ENCODE data around the gene PPARA.

The PPARA gene

DNA sequence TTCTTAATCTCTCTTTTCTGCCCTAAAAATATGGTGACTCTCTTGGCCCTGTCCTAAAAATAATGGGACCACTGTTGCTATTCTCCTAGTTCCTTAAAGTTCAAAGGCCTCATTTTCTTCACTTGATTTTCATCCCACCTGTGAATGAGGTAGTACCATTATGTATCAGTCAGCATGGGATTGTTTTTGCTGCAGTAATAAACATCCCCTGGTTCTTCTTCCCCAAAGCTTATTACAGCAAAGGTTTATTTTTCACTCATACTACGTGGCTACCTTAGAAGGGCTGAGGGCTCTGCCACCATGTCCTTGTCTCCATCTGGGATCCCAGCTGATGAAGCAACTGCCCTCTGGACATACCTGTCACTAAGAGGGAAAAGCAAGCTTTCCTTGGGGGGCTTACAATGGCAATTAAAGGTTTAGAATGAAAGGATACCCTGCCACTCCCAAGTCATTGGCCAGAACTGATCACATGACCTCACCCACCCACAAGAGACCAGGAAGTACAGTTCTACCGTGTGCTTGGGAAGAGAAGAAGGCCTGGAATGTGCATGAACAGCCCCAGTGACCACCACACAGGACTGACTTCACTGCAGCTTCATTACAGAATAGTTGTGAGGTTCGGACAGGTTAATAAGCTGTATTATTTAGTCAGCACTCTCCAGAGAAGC is 125.3 kb downstream of the PPARA start:
- no peak for DNase-seq (ENCODE audit: low spot score)

DNA sequence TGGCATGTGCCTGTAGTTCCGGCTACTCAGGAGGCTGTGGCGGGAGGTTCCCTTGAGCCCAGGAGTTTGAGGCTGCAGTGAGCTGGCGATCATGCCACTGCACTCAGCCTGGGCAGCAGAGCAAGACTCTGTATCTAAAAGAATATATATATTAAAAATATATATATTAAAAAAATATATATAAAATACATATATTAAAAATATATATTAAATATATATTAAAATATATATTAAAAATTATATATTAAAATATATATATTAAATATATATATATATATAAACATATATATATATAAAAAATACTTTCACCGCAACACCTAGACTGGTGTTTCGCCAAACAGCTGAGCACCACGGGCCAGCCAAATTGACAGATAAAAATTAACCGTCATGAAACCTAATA is 126.2 kb downstream of the PPARA start:
- DNase-seq (ENCODE audit: low spot score): no peak

DNA sequence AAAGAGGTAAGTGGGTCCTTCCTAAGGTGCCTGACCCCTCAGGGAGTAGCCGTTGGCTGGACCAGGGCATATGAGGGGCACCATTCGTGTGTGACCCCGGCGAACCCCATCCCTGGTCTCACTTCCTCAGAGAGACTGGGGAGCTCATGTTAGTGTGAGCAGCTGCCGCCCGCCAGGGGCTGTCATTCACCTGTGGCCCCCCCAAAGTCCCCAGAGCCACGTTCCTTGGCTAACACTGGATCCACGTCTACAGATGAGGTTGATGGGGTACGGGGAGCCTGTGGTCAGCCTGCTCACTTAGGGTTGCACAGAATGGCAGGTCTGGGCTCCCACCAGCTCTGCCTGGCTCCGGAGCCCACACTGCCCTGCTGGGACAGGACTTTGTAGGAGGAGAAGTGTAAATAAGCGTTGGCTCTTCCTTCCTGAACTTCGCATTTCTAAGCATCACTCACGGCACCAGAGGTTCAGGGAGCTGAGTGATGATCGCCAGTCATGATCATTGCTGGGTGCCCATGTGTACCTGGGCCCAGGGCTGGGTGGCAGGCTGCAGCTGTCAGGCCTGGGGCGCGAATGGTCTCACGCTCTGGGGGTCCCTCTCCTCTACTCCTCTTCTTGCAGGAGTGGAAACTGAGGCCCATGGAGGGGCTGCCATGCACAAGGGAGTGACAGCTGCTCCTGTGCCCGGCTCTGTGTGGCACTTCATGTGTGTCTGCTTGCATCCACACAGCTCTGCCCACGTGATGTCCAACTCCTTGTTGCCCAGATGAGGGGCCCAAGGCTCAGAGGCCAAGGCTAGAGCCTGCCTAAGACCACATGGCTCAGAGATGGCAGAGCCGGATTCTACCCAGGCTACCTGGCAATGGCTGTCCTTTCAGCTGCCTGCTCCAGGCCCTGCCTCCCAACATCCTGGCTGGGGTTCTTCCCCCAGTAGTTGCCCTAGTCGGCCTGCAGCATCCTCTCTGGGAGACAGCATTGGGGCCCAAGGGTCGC is 128.6 kb downstream of the PPARA start:
- no peak for DNase-seq (ENCODE audit: low spot score)

DNA sequence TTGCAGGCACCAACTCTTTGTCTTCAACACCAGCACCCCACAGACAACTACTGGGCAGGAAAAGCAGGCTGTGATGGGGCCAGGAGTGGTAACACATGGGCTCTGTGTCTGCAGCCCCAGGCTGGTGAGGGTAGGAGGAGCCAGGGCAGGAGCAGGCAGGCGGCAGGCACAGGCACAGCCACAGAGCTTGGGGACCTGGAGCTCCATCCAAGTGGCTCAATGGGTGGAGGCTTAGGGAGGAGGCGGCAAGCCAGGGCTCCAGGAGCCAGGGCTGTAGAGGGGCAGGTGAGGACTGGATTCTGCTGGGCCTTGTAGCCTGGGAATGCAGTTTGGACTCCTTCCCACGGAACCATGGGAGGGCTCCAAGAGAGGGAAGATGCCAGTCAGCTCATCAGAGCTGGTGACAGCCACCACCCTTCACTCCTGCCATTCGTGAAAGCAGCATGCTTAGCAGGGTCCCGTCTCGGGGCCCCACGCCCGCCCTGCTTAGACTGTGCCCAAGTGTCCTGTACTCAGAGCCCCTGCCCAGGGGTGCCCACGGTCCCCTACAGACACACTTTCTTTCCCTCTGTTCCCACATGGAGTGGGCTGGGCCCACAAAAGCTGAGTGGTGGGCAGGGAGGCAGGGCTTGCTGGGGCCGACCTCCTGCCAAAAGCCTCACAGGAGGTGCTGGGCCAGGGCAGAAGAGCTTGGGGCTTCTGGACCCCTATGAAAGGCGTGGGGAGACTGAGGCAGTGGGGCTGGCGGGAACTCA is 129.9 kb downstream of the PPARA start:
- no peak for DNase-seq (ENCODE audit: low spot score)

DNA sequence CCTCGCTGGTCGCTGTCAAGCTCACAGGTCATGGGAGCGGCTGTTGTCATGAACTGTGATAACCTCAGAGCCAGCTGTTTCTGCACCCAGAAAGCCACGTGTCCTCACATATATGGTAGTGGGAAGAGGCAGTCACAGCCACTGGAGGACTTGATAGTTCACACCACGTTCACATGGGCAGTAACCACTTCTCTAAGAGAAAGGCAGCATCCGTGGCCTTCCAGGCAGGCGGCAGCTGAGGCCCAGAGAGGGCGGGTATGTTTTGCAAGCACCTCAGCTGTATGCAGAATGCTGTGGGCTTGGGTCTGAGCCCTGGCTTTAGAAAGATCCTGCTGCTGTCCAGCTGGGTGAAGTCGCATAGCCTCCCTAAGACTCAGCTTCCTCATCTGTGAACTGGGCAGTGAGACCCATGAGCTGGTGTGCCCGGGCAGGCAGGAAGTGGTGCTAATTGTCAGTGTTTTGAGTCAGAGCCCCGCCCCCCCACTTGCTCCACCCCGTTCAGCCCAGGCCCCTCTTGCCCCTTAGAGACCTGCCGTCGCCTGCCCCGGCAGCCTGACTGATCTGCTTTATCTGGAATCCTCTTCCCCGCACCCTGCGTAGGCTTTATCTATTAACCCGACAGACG is 130.8 kb downstream of the PPARA start:
- DNase-seq (ENCODE audit: low spot score): peak; percentile 87

DNA sequence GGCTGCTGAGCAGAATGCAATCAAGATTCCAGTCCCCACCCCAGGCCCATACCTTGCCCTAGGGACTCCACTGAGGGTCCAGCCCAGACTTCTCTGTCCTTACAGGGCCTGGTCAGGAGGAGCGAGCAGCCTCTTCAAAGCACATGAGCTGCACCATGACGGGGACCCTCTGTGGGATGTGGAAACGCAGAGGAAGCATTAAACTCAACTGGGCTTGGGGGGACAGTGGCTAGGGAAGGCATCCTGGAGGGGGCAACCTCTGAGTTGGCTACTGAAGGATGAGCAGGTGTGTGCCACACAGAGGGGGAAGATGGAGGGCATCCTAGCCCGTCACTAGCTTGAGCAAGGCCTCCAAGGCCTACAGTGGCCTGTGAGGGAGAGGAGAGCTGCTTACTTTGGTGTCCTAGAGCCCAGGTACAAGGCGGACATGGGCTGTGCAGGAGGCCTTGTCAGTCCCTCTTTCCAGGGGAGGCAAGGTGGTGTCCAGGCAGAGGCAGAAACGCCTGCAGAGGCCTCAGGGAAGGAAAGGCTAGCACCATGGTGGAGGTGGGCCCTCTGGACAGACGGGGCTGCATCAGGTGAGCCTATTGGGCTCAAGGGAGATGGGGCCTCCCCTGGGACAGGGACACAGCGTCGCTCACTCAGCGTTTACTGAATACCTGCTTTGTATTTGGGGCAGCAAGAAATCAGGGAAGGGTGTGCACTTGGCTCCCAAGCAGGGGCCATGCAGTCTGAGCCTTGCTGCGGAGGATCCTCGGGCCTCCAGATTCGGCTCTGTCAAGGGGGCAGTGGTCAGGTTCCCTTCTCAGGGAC is 131.7 kb downstream of the PPARA start:
- no peak for DNase-seq (ENCODE audit: low spot score)

DNA sequence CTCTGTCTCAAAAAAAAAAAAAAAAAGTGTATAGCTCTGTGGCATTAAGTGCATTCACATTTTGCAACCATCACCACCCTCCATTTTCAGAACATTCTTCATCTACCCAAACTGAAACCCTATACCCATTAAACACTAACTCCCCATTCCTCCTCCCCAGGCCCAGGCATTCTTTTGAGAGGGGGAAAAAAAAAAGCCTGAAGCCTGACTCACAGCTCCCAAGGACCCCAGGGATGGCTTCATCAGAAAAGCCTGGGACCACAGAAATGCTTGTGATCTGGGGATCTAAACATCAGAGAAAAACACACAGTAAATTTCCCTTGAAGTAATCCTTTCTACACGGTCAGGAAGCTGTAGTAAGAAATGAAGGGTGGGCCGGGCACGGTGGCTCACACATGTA is 135.7 kb downstream of the PPARA start:
- DNase-seq (ENCODE audit: low spot score): no peak

DNA sequence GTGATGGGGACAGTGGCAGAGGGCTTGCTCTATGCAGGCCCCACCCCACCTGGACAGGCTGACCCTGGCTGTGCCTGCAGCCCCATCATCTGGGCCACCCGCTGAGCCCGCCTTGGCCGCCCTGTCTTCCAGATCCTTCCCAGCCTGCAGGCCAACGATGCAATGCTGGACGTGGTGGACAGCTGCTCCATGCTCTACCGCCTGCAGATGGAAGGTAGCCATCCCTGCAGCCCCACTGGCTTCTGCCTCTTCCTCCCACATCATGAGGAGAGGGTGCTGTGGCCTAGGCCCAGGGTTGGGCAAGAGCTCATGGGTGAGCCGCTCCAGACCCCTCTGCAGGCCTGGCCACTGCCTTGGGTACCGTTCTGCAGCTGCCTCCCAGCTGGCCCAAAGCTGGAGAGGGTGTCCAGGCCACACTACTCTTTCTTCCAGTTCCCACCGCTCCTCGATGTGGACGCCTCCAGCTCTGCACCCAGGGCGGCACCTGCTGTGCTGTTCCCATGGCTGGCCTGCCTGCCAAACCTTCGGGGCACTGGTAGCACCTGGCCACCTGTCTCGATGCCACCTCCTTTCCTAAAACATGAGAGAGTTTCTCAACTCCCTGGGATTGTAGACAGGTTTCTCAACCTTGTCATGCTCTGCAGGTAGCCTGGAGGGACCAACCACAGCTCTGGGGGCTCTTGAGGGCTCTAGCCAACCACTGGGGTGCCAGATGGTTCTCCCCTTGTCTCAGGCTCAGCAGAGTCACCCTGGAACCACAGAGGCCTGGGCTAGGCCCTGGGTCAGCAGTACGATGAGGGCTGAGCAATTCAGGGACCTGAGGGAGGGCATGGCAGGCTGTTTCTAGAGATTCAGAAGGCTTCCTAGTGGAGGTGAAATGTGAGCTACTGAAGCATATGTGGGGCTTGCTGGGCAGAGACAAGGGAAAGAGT is 136.9 kb downstream of the PPARA start:
- DNase-seq (ENCODE audit: low spot score): no peak

DNA sequence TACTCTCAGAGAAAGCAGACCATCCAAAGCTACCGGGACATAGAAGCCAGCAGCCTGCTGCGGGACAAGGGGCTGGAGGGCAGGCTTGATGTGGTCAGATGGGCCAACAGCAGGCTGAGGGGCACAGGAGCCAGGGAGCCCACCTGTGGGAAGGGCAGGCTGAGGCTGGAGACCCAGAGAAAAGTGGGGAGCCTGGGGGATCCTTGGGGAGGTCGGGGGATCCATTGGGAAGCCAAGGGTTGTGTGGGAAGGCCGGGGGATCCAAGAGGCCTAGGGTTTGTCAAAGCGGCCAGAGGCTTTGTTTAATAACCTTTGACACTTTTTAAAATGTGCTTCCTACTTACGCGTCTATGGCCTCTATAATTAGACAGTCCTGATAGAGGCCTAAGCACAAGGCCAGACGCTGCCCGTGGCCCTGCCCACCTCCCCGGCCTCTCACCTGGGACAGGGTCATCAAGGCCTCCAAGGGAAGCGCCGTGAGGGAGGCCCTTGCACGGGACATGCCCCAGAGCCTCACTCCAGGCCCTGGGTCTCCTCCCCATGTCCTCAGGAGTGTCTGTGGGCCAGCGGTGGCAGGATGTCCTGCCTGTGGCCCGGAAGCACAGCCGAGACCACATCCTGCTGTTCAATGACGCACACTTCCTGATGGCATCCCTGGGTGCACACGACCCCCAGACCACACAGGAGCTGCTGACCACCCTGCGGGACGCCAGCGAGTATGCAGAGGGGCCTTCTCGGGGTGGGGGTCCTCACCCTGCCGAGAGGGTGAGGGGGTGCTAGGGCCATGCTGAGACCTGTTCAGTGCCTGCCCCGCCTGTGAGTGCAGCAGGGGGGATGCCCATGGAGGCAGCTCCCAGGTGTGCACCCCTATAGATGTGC is 137.8 kb downstream of the PPARA start:
- no peak for DNase-seq (ENCODE audit: low spot score)

DNA sequence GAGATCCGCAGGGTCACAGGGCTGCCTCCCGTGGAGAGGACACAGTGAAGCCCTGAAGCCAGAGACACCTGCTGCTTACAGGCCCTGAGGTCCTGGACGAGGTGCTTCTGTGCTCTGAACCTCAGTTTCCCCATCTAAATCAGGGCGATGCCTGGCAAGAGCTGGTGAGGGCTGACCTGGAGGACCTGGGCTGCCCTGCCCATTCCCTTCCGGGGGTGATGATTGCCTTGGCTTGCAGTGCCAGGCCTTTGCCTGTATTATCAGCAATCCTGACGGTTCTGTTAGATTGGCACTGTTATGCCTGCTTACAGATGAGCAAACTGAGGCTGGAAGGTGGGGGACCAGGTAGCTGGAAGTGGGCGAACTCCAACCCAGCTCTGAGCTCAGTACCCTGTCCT is 138.5 kb downstream of the PPARA start:
- no peak for DNase-seq (ENCODE audit: low spot score)

DNA sequence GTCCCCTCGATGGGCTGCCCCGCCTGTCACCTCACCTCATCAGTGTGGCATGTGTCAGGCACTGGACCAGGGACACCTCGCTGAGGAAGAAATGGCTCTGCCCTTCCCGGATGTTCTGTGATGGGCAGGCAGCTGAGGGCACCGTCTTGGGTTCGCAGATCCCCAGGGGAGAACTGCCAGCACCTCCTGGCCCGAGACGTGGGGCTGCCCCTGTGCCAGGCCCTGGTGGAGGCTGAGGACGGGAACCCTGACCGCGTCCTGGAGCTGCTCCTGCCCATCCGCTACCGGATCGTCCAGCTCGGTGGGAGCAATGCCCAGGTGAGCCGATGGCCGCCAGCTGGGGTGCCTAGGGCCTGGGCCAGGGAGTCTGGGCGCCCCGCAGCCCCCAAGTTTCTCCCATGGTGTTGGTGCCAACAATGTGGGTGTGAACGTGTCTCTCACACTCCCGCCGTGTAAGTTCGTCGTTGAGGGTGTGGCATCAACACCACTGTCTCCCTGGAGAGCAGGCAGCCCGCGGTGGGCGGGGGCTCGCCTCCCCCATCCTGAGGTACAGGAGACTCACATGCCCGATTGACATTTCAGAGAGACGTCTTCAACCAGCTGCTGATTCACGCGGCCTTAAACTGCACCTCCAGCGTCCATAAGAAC is 139.0 kb downstream of the PPARA start:
- no peak for DNase-seq (ENCODE audit: low spot score)

DNA sequence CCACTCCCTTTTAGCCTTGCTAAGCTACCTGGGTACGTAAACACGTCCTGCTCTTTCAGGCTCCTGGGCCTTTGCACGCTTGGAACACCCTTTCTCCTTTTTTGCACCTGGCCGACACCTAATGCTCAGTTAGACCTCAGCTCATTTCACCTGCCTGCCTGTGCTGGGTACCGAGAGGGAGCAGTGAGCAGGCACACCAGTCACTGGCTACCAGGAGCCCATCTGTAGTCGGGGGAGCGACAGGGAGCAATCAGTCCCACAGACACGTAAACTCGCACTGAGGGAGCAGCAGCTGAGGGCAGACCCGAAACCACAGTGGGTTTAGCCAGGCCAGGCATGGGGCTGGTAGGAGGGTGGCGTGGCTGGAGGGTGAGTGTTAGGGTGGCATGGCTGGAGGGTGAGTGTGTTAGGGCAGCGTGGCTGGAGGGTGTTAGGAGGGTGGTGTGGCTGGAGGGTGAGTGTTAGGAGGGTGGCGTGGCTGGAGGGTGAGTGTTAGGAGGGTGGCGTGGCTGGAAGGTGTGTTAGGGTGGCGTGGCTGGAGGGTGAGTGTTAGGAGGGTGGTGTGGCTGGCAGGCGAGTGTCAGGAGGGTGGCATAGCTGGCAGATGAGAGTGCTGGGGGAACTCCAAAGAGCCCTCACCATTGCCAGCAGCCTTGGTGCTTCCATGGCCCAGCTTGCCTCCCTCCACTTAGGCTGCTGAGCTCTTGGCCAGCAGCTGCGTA is 140.0 kb downstream of the PPARA start:
- DNase-seq (ENCODE audit: low spot score): no peak

DNA sequence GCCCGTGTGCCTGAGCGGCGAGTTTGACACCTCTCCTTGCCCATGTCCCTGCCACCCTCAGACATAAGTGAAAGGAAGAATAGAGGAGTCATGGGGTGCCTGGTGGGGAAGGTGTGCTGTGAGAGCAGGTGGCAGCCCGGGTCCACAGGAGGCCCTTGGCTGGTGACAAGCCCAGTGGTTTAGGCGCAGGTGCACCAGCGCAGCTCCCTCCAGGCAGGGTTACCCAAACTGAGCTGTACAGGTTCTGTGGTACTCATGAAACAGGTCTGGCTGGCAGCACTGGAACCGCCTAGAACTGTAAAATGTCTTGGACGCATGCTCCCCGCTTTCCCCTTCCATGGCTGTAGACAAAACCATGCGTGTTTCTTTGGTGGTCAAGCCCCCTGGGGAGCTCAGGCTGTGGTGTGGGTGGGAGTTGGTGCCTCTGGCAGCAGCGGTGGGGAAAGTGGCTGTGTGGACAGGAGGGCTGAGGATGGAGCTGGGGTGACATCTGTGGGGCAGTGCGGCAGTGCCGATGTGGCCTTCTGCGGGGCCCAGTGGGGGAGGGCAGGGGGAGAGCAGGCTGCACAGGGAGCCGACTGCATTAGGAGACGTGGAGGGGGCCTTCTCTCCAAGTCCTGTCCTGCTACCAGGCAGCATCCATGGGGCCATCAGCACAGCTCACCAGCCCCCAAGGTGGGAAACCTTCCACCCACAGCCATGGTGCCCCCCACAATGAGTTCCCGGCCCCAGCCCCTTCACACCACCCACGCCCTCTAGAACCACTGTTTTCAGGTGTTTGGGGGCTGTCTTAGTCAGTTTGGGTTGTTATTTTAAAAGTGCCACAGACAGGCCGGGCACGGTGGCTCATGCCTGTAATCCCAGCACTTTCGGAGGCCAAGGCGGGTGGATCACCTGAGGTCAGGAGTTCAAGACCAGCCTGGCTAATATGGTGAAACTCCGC is 140.8 kb downstream of the PPARA start:
- DNase-seq (ENCODE audit: low spot score): no peak

DNA sequence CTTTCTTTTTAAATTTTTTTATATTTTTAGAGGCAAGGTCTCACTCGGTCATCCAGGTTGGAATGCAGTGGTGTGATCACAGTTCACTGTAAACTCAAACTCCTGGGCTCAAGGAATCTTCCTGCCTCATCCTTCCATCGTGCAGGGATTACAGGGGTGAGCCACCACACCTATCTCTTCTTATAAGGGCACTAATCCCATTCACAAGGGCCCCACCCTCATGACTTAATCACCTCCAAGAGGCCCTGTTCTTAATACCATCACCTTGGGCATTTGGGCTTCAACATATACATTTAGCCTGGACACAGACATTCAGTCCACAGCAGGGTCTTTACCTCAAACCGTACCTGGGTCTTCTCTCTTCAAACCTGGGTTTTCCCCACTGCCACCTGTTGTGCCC is 141.8 kb downstream of the PPARA start:
- no peak for DNase-seq (ENCODE audit: low spot score)

DNA sequence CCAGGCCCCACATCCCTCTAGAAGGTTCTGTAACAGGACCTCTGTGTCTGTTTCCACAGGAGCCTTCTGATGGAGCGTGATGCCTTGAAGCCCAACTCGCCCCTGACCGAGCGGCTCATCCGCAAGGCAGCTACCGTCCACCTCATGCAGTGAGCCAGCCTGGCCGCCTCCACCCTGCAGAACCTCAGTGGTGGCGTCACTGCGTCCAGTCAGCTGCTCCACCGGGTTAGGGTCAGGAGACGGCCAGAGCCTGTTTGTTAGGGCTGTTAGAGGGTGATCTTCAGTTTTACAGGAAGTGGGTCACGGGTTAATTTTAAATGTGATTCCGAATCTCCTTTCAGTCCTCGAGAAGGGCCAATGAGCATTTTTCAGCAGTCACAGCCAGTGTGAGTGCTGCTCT is 142.4 kb downstream of the PPARA start:
- no peak for DNase-seq (ENCODE audit: low spot score)
